Activated CD8-positive, alpha-beta T cell treated with anti-CD3 and anti-CD28 coated beads for 36 hours (primary cell): ENCODE data around the gene ACTN4. TPM values are rescaled to one million over a fixed set of nuclear protein-coding genes. Genes with fewer than 3 reads are reported as not detected.

ENCODE experiments used
- ATAC-seq: fragments of 200-7000 bp; cut with Tn5 transposase; one replicate; pipeline ENCODE4 v1.10.0; 2021; ENCODE audit warnings: mild to moderate bottlenecking, moderate library complexity
- CTCF ChIA-PET: fragments of 350-600 bp; sonication (Branson Sonifier 250); formaldehyde crosslinking; loops from one replicate; lab custom pipeline; 2021; ENCODE audit warnings: antibody characterized with exemption; lab: Charles Lee
- POLR2A ChIA-PET: fragments of 350-600 bp; sonication (Branson Sonifier 250); formaldehyde crosslinking; loops from one replicate; lab custom pipeline; 2021; ENCODE audit warnings: antibody characterized with exemption; lab: Charles Lee
- DNase-seq: peaks from one replicate; pipeline ENCODE4 v3.0.0-alpha.2; 2020
- H3K27ac Mint-ChIP-seq: one replicate; pipeline ENCODE4 v1.8.0; 2021; ENCODE audit warnings: mild to moderate bottlenecking, mixed read lengths
- H3K27me3 Mint-ChIP-seq: one replicate; pipeline ENCODE4 v1.8.0; 2021; ENCODE audit warnings: mixed read lengths
- H3K36me3 Mint-ChIP-seq: one replicate; pipeline ENCODE4 v1.8.0; 2021; ENCODE audit warnings: low read depth, mixed read lengths
- H3K4me1 Mint-ChIP-seq: one replicate; pipeline ENCODE4 v1.8.0; 2021; ENCODE audit warnings: low read depth, mixed read lengths
- H3K4me3 Mint-ChIP-seq: one replicate; pipeline ENCODE4 v1.8.0; 2021; ENCODE audit warnings: mild to moderate bottlenecking, moderate library complexity, mixed read lengths
- H3K9me3 Mint-ChIP-seq: one replicate; pipeline ENCODE4 v1.8.0; 2021; ENCODE audit warnings: mixed read lengths
- intact Hi-C: fragments of 100-400 bp; cut with micrococcal nuclease; formaldehyde crosslinking; loops from one replicate; pipeline ENCODE4 v1.10.0; 2022
- total RNA-seq, 2 experiments: library from RNA; stranded (reverse); gene quantifications; one replicate each; pipeline ENCODE4 v1.2.3, GENCODE V29; 2021
- TF ChIP-seq, protein P1 (sequence below): fragments of 200-600 bp; IDR thresholded peaks from one replicate; pipeline ENCODE4 v1.8.0; 2022; ENCODE audit warnings: antibody characterized with exemption, mild to moderate bottlenecking

Gene ACTN4
- total RNA-seq, 2 experiments from 2014 or later: 183 to 189 TPM

GRCh38 chr19:38635483-38636399, 11.7 kb upstream of the ACTN4 start:
- Mint-ChIP-seq H3K27me3 (no peaks in the 10 kb centered on the region), H3K4me3 (no peak overlapping the region), H3K4me1 (peaks cover 33% of the 10 kb centered on the region), H3K36me3 (peaks cover 37% of the 10 kb centered on the region), H3K27ac (peak overlapping the region; percentile 92), H3K9me3 (no peaks in the 10 kb centered on the region)
- DNase-seq: no peak
- intact Hi-C loops: loop anchor here (10.0 kb wide), 1 partner anchor 231 kb away; the partner anchor contains the start of gene FAM98C
- no peak for ATAC-seq
- POLR2A ChIA-PET: interaction anchor here (0.6 to 1.7 kb wide), 5 partner anchors 15 to 296 kb away, joined by 3 to 4 read pairs (median 3); partner anchors contain the start of gene MAP4K1
- CTCF ChIA-PET: interaction anchor here (0.8 to 5.5 kb wide), 24 partner anchors 8 to 295 kb away, joined by 3 to 60 read pairs (median 6); partner anchors contain the start of genes ACTN4, EIF3K, FAM98C and MAP4K1
- TF ChIP-seq, protein P1, sequence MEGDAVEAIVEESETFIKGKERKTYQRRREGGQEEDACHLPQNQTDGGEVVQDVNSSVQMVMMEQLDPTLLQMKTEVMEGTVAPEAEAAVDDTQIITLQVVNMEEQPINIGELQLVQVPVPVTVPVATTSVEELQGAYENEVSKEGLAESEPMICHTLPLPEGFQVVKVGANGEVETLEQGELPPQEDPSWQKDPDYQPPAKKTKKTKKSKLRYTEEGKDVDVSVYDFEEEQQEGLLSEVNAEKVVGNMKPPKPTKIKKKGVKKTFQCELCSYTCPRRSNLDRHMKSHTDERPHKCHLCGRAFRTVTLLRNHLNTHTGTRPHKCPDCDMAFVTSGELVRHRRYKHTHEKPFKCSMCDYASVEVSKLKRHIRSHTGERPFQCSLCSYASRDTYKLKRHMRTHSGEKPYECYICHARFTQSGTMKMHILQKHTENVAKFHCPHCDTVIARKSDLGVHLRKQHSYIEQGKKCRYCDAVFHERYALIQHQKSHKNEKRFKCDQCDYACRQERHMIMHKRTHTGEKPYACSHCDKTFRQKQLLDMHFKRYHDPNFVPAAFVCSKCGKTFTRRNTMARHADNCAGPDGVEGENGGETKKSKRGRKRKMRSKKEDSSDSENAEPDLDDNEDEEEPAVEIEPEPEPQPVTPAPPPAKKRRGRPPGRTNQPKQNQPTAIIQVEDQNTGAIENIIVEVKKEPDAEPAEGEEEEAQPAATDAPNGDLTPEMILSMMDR: no peak

DNA sequence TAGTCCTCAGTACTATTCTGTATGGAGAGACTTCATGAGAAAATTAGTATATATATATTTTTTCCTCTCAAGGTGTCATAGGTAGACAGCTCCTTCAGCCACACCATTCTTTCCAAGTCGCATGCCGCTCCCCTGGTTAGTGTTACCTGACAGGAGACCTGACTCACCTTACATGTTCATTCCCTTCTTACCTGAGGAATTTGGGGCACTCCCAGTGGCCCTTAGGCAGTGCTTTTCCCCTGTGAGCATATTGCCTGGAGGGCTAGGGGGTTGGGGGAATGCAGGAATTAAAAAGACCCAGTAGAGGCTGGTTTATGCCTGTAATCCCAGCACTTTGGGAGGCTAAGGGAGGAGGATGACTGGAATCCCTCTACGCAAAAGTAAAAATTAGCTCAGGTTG, 9.0 kb upstream of the ACTN4 start:
- H3K9me3 Mint-ChIP-seq: no peaks in the 10 kb centered on the region
- DNase-seq (no peak), ATAC-seq (no peak)
- H3K27ac Mint-ChIP-seq: no peak overlapping the region
- H3K36me3 Mint-ChIP-seq: peaks cover 20% of the 10 kb centered on the region
- ChIA-PET POLR2A (interaction anchor here (0.6 kb wide), 1 partner anchor 68 kb away, joined by 3 read pairs; no protein-coding TSS in a partner anchor), CTCF (interaction anchor here (1.0 to 4.3 kb wide), 5 partner anchors 9 to 231 kb away, joined by 3 to 13 read pairs (median 8); partner anchors contain the start of gene ACTN4)
- intact Hi-C loops: loop anchor here (10.0 kb wide), 1 partner anchor 234 kb away; the partner anchor contains the start of gene FAM98C
- no peak overlapping the region for H3K4me3 Mint-ChIP-seq
- H3K27me3 Mint-ChIP-seq: no peaks in the 10 kb centered on the region
- H3K4me1 Mint-ChIP-seq: peaks cover 29% of the 10 kb centered on the region
- TF ChIP-seq, protein P1: no peak

DNA sequence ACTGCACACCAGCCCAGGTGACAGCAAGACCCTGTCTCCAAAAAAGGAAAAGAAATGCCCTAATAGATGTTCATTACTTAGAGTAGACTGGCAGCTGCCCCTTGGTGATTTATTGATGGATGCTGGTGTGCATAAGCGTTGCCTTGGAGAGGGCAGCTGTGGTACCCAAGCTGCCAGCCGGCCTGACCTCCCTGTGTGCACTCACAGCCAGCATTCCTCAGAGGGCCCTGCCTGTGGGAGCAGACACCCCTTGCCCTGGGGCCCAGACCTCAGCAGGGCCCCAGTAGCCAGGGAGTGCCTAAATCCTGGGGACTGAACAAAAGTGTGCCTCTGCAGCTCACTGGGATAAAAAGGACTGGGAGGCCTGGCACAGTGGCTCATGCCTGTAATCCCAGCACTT, 7.8 kb upstream of the ACTN4 start:
- Mint-ChIP-seq H3K36me3 (peaks cover 17% of the 10 kb centered on the region), H3K27me3 (no peaks in the 10 kb centered on the region), H3K4me3 (no peak overlapping the region), H3K4me1 (peaks cover 26% of the 10 kb centered on the region), H3K27ac (no peak overlapping the region), H3K9me3 (no peaks in the 10 kb centered on the region)
- intact Hi-C loops: loop anchor here (10.0 kb wide), 1 partner anchor 235 kb away; the partner anchor contains the start of gene FAM98C
- POLR2A ChIA-PET: no interaction called here
- ATAC-seq: no peak
- CTCF ChIA-PET: interaction anchor here (1.0 to 4.3 kb wide), 2 partner anchors 17 to 247 kb away, joined by 3 to 13 read pairs; no protein-coding TSS in a partner anchor
- DNase-seq: no peak
- TF ChIP-seq, protein P1: no peak

DNA sequence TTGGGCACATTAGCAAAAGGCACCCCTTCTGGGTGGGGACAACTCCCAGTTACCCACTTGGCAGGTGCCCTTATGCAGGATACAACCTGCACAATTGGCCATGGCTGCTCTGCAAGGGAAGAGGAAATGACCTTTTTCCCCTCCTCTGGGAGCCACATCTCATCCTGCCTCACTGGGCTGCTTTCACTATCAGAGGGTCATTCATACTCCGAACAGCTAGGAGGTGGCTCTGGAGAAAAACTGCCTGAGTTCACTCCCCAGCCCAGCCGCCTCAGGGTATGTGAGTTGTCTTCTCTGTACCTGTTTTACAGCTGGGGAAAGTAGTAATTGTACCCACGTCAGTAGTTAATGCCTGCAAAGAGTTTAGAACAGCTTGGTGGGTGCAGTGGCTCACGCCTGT, 7.1 kb upstream of the ACTN4 start:
- H3K4me1 Mint-ChIP-seq: peaks cover 23% of the 10 kb centered on the region
- H3K9me3 Mint-ChIP-seq: no peaks in the 10 kb centered on the region
- H3K27me3 Mint-ChIP-seq: no peaks in the 10 kb centered on the region
- H3K27ac Mint-ChIP-seq: no peak overlapping the region
- TF ChIP-seq, protein P1: no peak
- peaks cover 14% of the 10 kb centered on the region for H3K36me3 Mint-ChIP-seq
- POLR2A ChIA-PET: interaction anchor here (1.1 kb wide), 1 partner anchor 199 kb away, joined by 3 read pairs; no protein-coding TSS in a partner anchor
- CTCF ChIA-PET: interaction anchor here (1.0 kb wide), 1 partner anchor 246 kb away, joined by 3 read pairs; no protein-coding TSS in a partner anchor
- DNase-seq: no peak
- intact Hi-C loops: no loop called here
- H3K4me3 Mint-ChIP-seq: no peak overlapping the region
- ATAC-seq: no peak
